ENCODE data around the gene ZC3H15. TPM values are rescaled to one million over a fixed set of nuclear protein-coding genes. Genes with fewer than 3 reads are reported as not detected.

ZC3H15 gene
- total RNA-seq, 4 donors from 2014 or later = 43.2 to 98.4 (median 51.0) TPM

DNA sequence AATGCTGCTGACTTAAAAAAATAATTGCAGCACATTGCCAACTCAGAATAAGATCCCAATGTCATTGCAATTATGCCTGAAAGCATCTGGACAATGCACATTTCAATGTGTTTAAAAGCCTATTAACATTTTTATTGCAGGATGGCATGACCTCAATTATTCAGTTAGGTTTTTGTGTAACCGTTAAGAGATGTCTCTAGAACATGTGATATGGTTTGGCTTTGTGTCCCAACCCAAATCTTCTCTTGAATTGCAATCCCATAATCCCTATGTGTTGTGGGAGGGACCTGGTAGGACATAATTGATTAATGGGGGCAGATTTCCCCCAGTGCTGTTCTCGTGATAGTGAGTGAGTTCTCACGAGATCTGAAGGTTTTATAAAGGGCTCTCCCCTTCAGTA, 43.2 kb upstream of the ZC3H15 start:
- Histone ChIP-seq H3K9me3 (no peaks in the 10 kb centered on the region), H3K27ac (no peak overlapping the region), H3K27me3 (no peaks in the 10 kb centered on the region), H3K4me3 (no peak overlapping the region), H3K36me3 (no peaks in the 10 kb centered on the region), H3K4me1 (no peaks in the 10 kb centered on the region)
- DNase-seq = no peak
- TF ChIP-seq EP300 (IDR thresholded peaks at IDR 0.05; ENCODE audit: low read depth) (no peak), CTCF (IDR thresholded peaks at IDR 0.05) (no peak), POLR2AphosphoS5 (IDR thresholded peaks at IDR 0.05) (no peak), POLR2A (IDR thresholded peaks at IDR 0.05) (no peak)
- 75 to 85% methylated on average over 2 to 3 of the region's 3 CpGs for WGBS, 2 donors (ENCODE audit: low coverage in 1 of 2)
- in situ Hi-C loops (cut with MboI; ENCODE audit: low pct_ligation_motif_present in 1 of 4, low pct_unique_long_range_greater_than_20kb in 1 of 4, low sequenced_read_pairs in 3 of 4) = no loop called here
- intact Hi-C loops (cut with DNase I; ENCODE audit: low total_unique reads) = no loop called here

- no peaks in the 10 kb centered on the region for H3K9me3 ChIP-seq
- H3K4me3 ChIP-seq = no peak overlapping the region
- no peak for TF ChIP-seq EP300 (IDR thresholded peaks at IDR 0.05; ENCODE audit: low read depth)
- TF ChIP-seq CTCF (IDR thresholded peaks at IDR 0.05) = no peak
- TF ChIP-seq POLR2A (IDR thresholded peaks at IDR 0.05) = no peak
- TF ChIP-seq POLR2AphosphoS5 (IDR thresholded peaks at IDR 0.05) = no peak
- intact Hi-C loops (cut with DNase I; ENCODE audit: low total_unique reads) (no loop called here), in situ Hi-C loops (cut with MboI; ENCODE audit: low pct_ligation_motif_present in 1 of 4, low pct_unique_long_range_greater_than_20kb in 1 of 4, low sequenced_read_pairs in 3 of 4) (no loop called here)
- no peak overlapping the region for H3K27ac ChIP-seq
- H3K36me3 ChIP-seq = no peaks in the 10 kb centered on the region
- no peak for DNase-seq
- no peaks in the 10 kb centered on the region for H3K4me1 ChIP-seq
- H3K27me3 ChIP-seq = no peaks in the 10 kb centered on the region
- WGBS, 2 donors (ENCODE audit: low coverage in 1 of 2) = 94 to 100% methylated on average over 2 of the region's 2 CpGs
Measured at GRCh38 chr2:186443851-186444250, 42.2 kb upstream of the ZC3H15 start.

GRCh38 chr2:186445506-186445905, 40.6 kb upstream of the ZC3H15 start:
- no peak overlapping the region for H3K4me3 ChIP-seq
- no peak for DNase-seq
- WGBS, 2 donors (ENCODE audit: low coverage in 1 of 2) = 91 to 92% methylated on average over 4 of the region's 4 CpGs
- in situ Hi-C loops (cut with MboI; ENCODE audit: low pct_ligation_motif_present in 1 of 4, low pct_unique_long_range_greater_than_20kb in 1 of 4, low sequenced_read_pairs in 3 of 4) = no loop called here
- no peak overlapping the region for H3K27ac ChIP-seq
- intact Hi-C loops (cut with DNase I; ENCODE audit: low total_unique reads) = no loop called here
- TF ChIP-seq POLR2AphosphoS5 (IDR thresholded peaks at IDR 0.05) (no peak), CTCF (IDR thresholded peaks at IDR 0.05) (no peak), EP300 (IDR thresholded peaks at IDR 0.05; ENCODE audit: low read depth) (no peak), POLR2A (IDR thresholded peaks at IDR 0.05) (no peak)
- no peaks in the 10 kb centered on the region for H3K4me1 ChIP-seq
- H3K36me3 ChIP-seq = no peaks in the 10 kb centered on the region
- H3K27me3 ChIP-seq = no peaks in the 10 kb centered on the region
- H3K9me3 ChIP-seq = no peaks in the 10 kb centered on the region

GRCh38 chr2:186455613-186456012, 30.4 kb upstream of the ZC3H15 start:
- intact Hi-C loops (cut with DNase I; ENCODE audit: low total_unique reads) = no loop called here
- DNase-seq = no peak
- no peak overlapping the region for H3K4me3 ChIP-seq
- no peak overlapping the region for H3K27ac ChIP-seq
- in situ Hi-C loops (cut with MboI; ENCODE audit: low pct_ligation_motif_present in 1 of 4, low pct_unique_long_range_greater_than_20kb in 1 of 4, low sequenced_read_pairs in 3 of 4) = no loop called here
- TF ChIP-seq CTCF (IDR thresholded peaks at IDR 0.05) = no peak
- TF ChIP-seq POLR2A (IDR thresholded peaks at IDR 0.05) = no peak
- no peak for TF ChIP-seq POLR2AphosphoS5 (IDR thresholded peaks at IDR 0.05)
- no peak for TF ChIP-seq EP300 (IDR thresholded peaks at IDR 0.05; ENCODE audit: low read depth)
- H3K36me3 ChIP-seq = no peaks in the 10 kb centered on the region
- H3K4me1 ChIP-seq = peaks cover 0 to 8% (median 3%) of the 10 kb centered on the region in 4 donors
- no peaks in the 10 kb centered on the region for H3K27me3 ChIP-seq
- H3K9me3 ChIP-seq = no peaks in the 10 kb centered on the region
